M059J (cell line): ENCODE results near the gene CLASRP. TPM values are rescaled to one million over a fixed set of nuclear protein-coding genes. Genes with fewer than 3 reads are reported as not detected.

ENCODE experiments used
- DNase-seq: peaks from one replicate; pipeline ENCODE4 v3.0.0-alpha.2; 2012; ENCODE audit warnings: low read depth
- total RNA-seq: library from RNA; depleted of rRNA; stranded (reverse); fragments of >200 nt; shearing (Covaris generic); gene quantifications from 2 replicates; pipeline ENCODE4 v1.2.3, GENCODE V29; 2014

Gene CLASRP
- total RNA-seq, 1 experiment from 2014 or later, result 18.6 TPM

DNA sequence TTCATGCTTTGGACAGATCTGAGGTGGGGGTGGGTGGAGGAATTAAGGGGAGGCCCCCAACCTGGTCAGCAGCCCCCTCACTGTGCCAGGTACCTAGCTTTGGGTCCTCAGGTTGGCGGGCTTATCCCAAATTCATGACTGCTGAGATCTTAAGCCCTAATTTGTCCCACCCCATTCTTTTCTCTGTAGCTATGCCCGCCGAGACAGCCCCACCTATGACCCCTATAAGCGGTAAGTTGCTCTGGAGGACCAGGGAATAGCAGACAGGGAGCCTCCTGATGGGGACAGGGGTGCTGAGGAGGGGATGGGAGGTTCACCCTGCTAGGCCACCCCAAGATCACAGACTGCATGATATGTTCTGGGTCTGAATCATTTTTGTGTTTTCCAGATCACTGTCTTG is 23.1 kb downstream of the CLASRP start:
- no peak for DNase-seq

GRCh38 chr19:45063851-45064801 is 25.3 kb downstream of the CLASRP start:
- DNase-seq, result no peak

GRCh38 chr19:45066921-45067661 is 28.2 kb downstream of the CLASRP start:
- no peak for DNase-seq

DNA sequence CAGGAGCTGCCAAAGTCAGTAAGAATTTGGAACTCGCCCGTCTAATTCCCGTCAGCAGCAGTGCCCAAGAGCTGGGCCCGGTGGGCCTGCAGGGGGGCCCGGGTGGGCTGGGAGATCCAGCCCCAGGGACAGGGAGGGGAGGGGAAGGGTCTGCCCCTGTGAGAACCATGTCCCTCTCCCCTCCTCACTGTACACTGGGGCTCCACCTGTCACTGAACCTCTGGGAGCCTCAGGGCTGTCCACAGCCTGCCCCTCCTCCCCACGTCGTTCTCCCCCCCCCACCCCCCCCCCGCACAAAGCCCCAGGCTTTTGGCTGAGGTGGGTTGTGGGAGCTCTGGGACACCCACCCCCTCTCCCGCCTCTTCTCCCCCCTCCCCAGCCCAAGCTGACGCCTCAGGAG is 29.2 kb downstream of the CLASRP start:
- no peak for DNase-seq

GRCh38 chr19:45069056-45069455 is 30.2 kb downstream of the CLASRP start:
- peak; percentile 31 for DNase-seq

DNA sequence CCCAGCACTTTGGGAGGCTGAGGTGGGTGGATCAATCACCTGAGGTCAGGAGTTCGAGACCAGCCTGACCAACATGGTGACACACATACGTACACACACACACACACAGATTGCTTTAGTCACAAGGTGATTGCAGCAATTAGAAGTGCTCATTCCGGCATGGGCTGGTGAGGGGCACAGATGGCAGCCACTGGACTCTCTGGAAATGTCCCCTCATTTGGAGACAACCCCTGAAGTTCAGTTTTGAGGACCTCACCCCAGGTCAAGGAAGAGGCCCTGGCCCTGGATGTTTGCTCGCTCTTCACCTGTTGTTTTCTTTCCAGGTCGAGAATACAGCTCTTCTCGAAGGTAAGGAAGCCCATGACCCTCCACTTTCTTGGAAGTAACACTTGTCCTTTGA is 31.4 kb downstream of the CLASRP start:
- DNase-seq, result no peak

- no peak for DNase-seq
Observed at GRCh38 chr19:45070861-45071544, 32.2 kb downstream of the CLASRP start.

DNA sequence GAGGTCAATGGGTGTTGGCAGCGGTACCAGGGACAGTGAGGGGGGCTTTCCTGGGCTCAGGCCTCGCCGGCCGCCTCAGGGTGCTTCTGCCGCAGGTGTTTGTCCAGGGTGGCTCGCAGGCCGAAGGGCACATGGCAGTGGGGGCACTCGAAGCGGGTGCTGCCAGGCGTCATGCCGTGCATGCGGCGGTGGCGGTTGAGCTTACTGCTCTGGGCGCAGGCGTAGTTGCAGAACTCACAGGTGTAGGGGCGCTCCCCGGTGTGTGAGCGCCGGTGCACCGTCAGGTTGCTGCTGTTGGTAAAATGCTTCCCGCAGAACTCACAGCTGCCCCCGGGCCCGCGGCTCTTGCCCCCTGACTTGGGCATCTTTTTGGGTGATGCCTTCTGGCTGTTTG is 32.7 kb downstream of the CLASRP start:
- DNase-seq, result no peak

- no peak for DNase-seq
Observed at GRCh38 chr19:45071969-45072790, 33.3 kb downstream of the CLASRP start.

DNA sequence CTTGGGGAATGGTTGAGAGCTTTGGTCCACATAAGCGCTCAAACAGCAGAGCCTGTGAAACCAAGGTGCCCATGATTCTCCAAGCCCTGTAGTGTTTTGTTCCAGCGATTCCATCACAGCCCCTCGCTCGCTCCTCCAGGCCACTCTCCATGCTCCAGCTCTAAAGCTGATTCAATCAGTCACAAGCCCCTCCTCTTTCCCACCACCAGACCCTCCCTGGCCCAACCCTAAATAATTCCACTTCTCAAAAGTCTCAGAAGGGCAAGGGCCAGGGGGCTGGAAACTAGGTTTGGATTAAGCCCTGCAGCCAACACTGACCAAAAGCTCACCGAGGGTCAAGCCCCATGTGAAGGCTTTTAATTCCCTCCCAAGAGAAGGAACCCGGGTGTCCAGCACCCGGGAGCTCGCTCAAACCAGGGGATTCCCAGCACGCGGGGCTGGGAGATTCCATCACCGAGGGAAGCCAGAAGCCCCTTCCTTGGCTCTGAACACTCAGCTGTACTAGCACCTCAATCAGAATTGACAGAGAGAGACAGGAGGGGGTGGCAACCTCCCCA is 36.0 kb downstream of the CLASRP start:
- DNase-seq, result no peak

DNA sequence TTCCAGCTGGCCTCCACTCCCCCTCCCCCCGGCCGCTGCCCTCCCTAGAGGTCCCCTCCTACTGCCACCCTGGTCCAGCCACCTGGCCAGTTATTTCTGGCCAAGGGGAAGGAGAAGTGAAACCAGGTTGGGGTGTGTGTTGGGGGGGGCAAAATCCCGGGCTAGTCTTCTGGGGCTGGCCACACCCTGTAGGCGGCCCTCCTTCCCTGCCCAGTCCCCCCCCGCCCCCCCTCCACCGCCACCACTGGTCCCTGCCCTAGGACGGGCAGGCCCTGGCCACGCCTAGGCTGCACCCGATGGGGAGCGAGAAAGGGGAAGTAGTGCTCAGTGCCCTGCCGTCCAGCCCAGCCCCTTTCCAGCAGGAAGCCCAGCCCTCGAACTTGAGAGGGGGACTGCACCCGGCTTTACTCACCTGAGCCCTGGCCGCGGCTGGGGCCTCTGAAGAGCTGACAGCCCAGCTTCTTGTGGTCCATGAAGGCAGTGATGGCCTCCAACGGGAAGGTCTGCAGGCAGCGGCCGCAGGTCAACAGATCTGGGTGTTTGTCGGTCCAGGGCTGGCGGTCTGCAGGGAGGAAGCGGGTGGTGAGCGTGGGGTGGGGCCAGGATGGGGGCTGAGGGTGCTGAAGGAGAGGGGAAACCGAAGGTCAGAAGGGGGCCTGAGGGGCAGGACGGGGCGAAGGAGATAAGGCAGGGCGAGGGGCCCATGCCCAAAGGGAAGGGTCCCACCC is 36.6 kb downstream of the CLASRP start:
- no peak for DNase-seq

- peak; percentile 48 for DNase-seq
Observed at GRCh38 chr19:45076029-45076850, 37.4 kb downstream of the CLASRP start, which contains the start of gene ZNF296. TSS of gene ZNF296 (minus strand) at chr19:45076478. CDS start at chr19:45076373, 105 bp downstream.

GRCh38 chr19:45076851-45077730 is 38.2 kb downstream of the CLASRP start:
- DNase-seq, result no peak

DNA sequence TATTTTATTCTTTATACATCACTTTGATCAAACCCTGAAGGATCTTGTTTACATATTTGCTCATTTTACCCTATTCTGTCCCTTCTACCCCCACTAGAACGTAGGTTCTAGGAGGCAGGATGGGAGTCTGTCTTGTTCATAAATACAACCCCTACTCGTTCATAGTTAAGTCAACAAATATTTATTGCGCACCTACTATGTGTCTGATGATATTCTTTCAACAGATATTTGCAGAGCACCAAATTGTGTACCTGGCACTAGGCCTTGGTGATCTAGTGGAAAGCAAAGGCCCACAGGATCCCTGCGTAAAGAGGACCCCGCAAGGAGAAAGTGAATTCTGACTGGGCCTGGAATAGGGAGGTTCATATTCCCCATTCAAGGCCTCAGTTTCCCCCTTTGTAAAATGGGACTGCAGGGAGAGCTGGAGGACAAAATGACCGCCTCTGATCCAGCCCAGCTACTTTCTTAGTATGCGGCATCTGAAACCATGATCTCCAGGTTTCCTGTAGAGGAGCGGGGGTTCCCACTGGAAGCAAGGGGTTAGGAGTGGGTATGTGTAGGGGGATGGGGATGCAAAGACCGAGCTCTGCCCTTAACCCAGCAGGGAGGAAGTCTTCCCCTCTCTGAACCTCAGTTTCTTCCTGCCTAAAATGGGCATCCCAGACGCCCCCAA is 39.7 kb downstream of the CLASRP start:
- no peak for DNase-seq

DNA sequence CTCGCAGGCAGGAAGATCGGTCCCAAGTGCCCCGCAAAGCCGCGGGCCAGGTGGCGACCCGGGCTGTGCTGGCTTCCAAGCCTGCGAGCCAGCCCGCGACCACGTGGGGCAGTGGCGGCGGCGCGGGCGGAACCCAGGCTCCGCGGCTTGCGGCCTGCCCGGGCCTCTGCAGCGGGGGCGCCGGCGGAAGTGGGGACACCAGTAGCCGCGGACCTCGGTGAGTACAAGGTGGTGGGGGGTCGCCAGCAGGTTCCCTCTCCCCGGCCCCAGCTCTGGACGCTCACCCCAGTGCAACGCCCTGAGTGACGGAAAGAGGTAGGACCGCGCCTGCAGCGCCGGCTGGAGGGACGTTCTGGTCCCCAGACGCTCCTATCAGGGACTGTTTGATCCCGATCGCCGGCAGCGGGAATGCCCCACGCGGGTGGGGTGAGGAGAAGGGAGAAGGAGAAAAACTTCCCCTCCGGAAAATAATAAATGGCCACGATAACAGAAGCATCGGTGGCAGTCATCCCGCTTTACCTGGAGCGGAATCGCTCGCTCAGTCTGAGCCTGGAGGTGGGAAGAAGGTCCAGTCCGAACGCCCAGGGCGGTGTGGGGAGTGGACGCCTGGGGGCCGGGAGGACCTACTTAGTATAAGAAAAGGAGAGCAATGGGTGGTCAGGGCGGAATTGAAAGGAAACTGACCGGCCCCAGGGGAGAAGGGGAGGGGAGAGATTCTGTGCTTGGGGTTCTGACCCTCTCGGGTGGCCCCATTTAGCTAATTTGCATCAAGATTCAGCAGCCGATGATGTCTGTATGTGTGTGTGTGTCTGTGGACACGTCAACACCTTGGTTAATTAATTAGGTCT is 40.4 kb downstream of the CLASRP start, which contains the start of gene GEMIN7:
TSS of gene GEMIN7 (plus strand) at position 198 of the 848 bp plus-strand sequence. CDS start 10,855 bp downstream, outside the sequence.
- peak; percentile 68 for DNase-seq

DNA sequence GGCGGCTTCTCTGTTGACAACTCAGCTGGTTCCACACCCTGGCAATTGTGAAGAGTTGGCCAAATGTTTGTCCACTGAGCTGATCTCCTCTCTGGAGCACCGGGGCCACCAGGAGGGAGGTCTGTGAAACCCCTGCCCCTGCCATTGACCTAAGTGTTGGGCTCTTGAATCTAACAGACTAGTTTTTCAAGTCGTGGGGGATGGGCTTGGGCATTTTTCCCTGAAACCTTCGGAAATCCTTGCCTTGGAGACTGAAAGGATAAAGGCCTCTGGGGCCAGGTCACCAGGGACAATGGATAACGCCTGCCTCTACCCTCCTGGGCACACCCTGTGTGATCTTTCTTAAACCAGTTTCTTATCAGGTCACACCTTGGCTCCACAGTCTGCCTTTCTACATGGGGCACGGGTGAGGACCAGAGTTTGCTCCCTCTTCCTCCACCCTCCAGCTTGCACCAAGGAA is 41.1 kb downstream of the CLASRP start:
- DNase-seq, result no peak

DNA sequence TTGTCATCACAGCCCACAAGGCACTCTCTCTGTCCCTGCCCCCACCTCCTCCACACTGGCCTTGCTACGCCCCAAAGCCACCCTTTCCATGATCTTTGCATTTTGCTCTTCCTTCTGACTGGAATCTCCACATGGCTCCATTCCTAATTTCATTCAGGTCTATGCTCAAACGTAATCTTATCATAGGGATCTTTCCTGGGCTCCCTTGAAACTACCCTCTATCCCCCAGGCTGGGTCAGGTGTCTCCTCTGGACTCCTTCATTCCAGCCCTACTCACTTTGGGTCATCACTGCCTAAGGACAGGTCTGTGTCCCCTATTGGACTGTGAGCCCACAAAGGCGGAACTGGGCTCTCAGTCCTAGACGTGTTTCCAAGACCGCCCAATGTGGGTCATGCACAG is 43.3 kb downstream of the CLASRP start:
- DNase-seq, result no peak
